CD4-positive, CD25-positive, alpha-beta regulatory T cell (primary cell): ENCODE results near the gene LCN6. TPM values are rescaled to one million over a fixed set of nuclear protein-coding genes. Genes with fewer than 3 reads are reported as not detected.
A peak's percentile ranks its signal among the peaks of the same experiment; 100 is the strongest.
"Not testable (repeated sequence)": the region's sequence is repeated elsewhere in the genome, so short reads cannot be mapped to it uniquely, and the experiment has no call there.

ENCODE experiments used
- ATAC-seq, 2 donors: fragments of 150-1000 bp; cut with Tn5 transposase; one replicate each; pipeline ENCODE4 v1.10.0; 2021; ENCODE audit warnings: low read depth in 2 of 2, moderate number of reproducible peaks in 2 of 2, moderate library complexity in 1 of 2
- DNase-seq, 3 donors: peaks; one replicate each; pipeline versions ENCODE4 v3.0.0 to v3.0.0-alpha.2; 2012 to 2022; ENCODE audit warnings: mixed read lengths in 1 of 3
- H3K27ac ChIP-seq: one replicate; pipeline ENCODE4 v1.7.0; 2013; ENCODE audit warnings: mild to moderate bottlenecking, low read length; ENCODE audit not compliant: insufficient read depth, poor library complexity, severe bottlenecking
- H3K27me3 ChIP-seq: one replicate; pipeline ENCODE4 v1.7.0; 2013; ENCODE audit warnings: low read length; ENCODE audit not compliant: control insufficient read depth, insufficient read depth
- H3K36me3 ChIP-seq: one replicate; pipeline ENCODE4 v1.7.0; 2013; ENCODE audit warnings: mild to moderate bottlenecking, low read length, moderate library complexity; ENCODE audit not compliant: control insufficient read depth, insufficient read depth
- H3K4me1 ChIP-seq: 2 replicates; pipeline ENCODE4 v1.7.0; 2013; ENCODE audit warnings: mild to moderate bottlenecking, low read length; ENCODE audit not compliant: insufficient read depth, control insufficient read depth, poor library complexity, severe bottlenecking
- H3K4me3 ChIP-seq: one replicate; pipeline ENCODE4 v1.7.0; 2013; ENCODE audit warnings: low read depth, mild to moderate bottlenecking, low read length, moderate library complexity
- H3K9me3 ChIP-seq, 2 experiments: 1 replicate in 1 of 2; 2 replicates in 1 of 2; pipeline ENCODE4 v1.7.0; 2013; ENCODE audit warnings: low read length in 2 of 2, mild to moderate bottlenecking in 1 of 2, moderate library complexity in 1 of 2; ENCODE audit not compliant: control insufficient read depth in 2 of 2
- H3K27ac Mint-ChIP-seq, 3 donors: one replicate each; pipeline ENCODE4 v1.8.0; 2020 to 2022; ENCODE audit warnings: mild to moderate bottlenecking in 3 of 3, mixed read lengths in 3 of 3, moderate library complexity in 2 of 3
- H3K27me3 Mint-ChIP-seq: one replicate; pipeline ENCODE4 v1.8.0; 2022; ENCODE audit warnings: mild to moderate bottlenecking, mixed read lengths
- H3K36me3 Mint-ChIP-seq: one replicate; pipeline ENCODE4 v1.8.0; 2020; ENCODE audit warnings: mixed read lengths
- H3K4me1 Mint-ChIP-seq, 4 donors: one replicate each; pipeline ENCODE4 v1.8.0; 2020 to 2022; ENCODE audit warnings: mixed read lengths in 4 of 4, mild to moderate bottlenecking in 1 of 4
- H3K4me3 Mint-ChIP-seq, 4 donors: one replicate each; pipeline ENCODE4 v1.8.0; 2020 to 2022; ENCODE audit warnings: mild to moderate bottlenecking in 4 of 4, mixed read lengths in 4 of 4, moderate library complexity in 3 of 4
- H3K9me3 Mint-ChIP-seq, 7 donors: one replicate each; pipeline ENCODE4 v1.8.0; 2020 to 2022; ENCODE audit warnings: mixed read lengths in 7 of 7, mild to moderate bottlenecking in 3 of 7, moderate library complexity in 2 of 7
- polyA plus RNA-seq, 4 donors: library from polyadenylated mRNA; unstranded; fragments of 300-500 nt; fragmentation: Illumina TruSeq; gene quantifications; one replicate each; pipeline ENCODE4 v1.2.3, GENCODE V29; 2021
- total RNA-seq: library from RNA; stranded (reverse); gene quantifications from one replicate; pipeline ENCODE4 v1.2.3, GENCODE V29; 2022

Gene LCN6
- total and polyA plus RNA-seq, 5 donors from 2014 or later: not detected

DNA sequence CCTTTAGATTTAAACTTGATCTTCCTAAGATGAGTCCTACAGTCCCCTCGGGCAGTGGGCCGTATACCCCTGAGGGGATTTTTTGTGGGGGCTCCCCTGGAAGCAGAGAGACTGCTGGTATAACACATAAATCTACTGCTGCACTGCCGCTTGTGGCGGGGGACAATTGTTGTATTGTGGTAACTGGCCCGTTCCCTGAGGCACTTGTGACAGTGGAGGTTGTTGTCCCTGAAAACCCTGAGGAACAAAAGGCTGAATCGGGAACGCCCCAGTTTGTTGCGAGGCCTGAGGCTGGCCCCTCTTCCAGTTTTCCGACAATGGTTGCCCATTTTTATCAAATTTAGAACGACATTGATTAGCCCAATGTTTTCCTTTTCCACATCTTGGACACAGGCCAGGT, 38.1 kb upstream of the LCN6 start:
- no peaks in the 10 kb centered on the region for H3K36me3 Mint-ChIP-seq
- Histone ChIP-seq H3K27me3 (no peaks in the 10 kb centered on the region), H3K4me3 (no peak overlapping the region), H3K4me1 (peaks cover 14% of the 10 kb centered on the region), H3K9me3 (no peaks in the 10 kb centered on the region), H3K36me3 (no peaks in the 10 kb centered on the region), H3K27ac (no peak overlapping the region)
- H3K27me3 Mint-ChIP-seq: peaks cover 19% of the 10 kb centered on the region
- H3K9me3 Mint-ChIP-seq: no peaks in the 10 kb centered on the region
- peaks cover 5 to 19% (median 10%) of the 10 kb centered on the region in 4 donors for H3K4me1 Mint-ChIP-seq
- DNase-seq (no peak), ATAC-seq (no peak)
- H3K27ac Mint-ChIP-seq: no peak overlapping the region
- no peak overlapping the region for H3K4me3 Mint-ChIP-seq

DNA sequence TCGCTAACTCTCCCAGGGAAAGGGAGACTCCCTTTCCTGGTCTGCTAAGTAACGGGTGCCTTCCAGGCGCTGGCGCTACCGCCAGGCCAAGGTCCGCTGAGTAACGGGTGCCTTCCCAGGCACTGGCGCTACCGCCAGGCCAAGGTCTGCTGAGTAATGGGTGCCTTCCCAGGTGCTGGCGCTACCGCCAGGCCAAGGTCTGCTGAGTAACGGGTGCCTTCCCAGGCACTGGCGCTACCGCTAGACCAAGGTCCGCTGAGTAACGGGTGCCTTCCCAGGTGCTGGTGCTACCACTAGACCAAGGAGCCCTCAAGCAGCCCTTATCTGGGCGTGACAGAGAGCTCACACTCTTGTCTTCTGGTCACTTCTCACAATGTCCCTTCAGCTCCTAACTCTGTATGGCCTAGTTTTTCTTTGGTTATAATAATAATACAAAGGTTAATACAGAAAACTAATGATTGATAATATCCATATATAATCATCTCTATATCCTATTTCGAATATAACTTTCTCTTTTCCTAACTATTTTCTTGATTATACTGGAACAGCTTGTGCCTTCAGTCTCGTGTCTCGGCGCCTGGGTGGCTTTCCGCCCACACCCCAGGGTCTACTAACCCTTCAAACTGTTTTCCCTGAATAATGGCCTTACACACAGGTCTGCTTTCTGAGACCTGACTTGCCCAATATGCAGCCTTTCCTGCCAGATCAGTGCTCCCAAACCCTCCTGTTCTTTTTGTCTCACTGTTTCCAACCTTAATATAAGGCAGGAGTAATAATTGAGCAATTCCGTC, 37.4 kb upstream of the LCN6 start:
- H3K36me3 ChIP-seq, DNase-seq, H3K27ac ChIP-seq, H3K4me3 ChIP-seq, H3K27ac Mint-ChIP-seq, H3K36me3 Mint-ChIP-seq, H3K9me3 Mint-ChIP-seq, ATAC-seq, H3K4me3 Mint-ChIP-seq, H3K9me3 ChIP-seq, H3K27me3 ChIP-seq: not testable (repeated sequence)
- peaks cover 5 to 14% (median 7%) of the 10 kb centered on the region in 4 donors for H3K4me1 Mint-ChIP-seq
- H3K4me1 ChIP-seq: peaks cover 12% of the 10 kb centered on the region
- H3K27me3 Mint-ChIP-seq: peaks cover 19% of the 10 kb centered on the region

DNA sequence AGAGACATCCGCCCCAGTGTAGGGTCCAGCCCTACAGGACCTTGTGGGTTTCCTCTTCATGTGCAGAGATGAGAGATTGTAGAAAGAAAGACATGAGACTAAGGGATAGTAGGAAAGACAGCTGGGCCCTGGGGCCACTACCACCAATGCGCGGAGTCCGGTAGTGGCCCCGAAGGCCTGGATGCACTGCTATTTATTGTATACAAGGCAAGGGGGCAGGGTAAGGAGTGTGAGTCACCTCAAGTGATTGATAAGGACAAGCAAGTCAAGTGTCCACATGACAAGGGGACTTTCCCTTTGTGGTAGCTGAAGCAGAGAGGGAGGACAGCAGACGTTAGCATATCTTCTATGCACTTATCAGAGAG, 36.7 kb upstream of the LCN6 start:
- Histone ChIP-seq H3K9me3 (no peaks in the 10 kb centered on the region), H3K27me3 (no peaks in the 10 kb centered on the region), H3K36me3 (no peaks in the 10 kb centered on the region), H3K4me3 (no peak overlapping the region), H3K27ac (no peak overlapping the region), H3K4me1 (peaks cover 6% of the 10 kb centered on the region)
- no peak overlapping the region for H3K4me3 Mint-ChIP-seq
- no peak overlapping the region for H3K27ac Mint-ChIP-seq
- H3K27me3 Mint-ChIP-seq: peaks cover 19% of the 10 kb centered on the region
- no peaks in the 10 kb centered on the region for H3K36me3 Mint-ChIP-seq
- no peaks in the 10 kb centered on the region for H3K9me3 Mint-ChIP-seq
- peaks cover 0 to 9% (median 6%) of the 10 kb centered on the region in 4 donors for H3K4me1 Mint-ChIP-seq
- ATAC-seq (peak in 1 of 2 donors; percentile 73), DNase-seq (peak in 2 of 3 donors; percentile 35 to 40)

DNA sequence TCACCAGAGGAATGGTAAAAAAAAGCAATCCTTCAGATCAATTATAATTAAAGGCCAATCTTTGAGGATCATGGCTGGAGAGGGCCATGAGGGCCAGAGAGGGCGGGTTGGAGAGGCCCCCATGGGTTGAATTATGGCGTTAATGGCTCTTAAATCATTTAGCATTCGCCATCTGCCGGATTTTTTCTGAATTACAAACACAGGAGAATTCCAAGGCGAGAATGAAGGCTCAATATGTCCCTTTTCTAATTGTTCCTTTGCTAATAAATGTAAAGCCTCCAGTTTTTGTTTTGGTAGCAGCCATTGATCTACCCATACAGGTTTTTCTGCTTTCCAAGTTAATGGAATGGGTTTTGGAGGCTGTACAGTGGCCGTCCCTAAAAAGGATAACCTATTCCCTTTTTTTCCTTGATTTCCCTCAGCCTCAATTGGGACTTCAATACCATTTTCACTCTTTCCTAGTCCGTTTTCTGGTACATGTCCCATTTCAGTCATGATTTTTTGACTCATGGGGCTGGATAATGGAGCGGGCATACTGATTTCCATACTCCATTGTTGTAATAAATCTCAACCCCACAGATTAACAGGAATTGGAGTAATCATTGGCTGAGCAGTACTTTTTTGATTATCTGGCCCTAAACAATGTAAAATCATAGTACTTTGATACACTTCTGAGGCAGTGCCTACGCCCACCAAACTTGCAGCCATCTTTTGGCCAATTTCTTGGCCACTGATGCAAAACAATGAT, 36.1 kb upstream of the LCN6 start:
- Mint-ChIP-seq H3K4me1 (peaks cover 0 to 9% (median 6%) of the 10 kb centered on the region in 4 donors), H3K36me3 (no peaks in the 10 kb centered on the region), H3K27me3 (peaks cover 23% of the 10 kb centered on the region), H3K9me3 (no peaks in the 10 kb centered on the region), H3K27ac (no peak overlapping the region), H3K4me3 (no peak overlapping the region)
- Histone ChIP-seq H3K4me1 (peaks cover 6% of the 10 kb centered on the region), H3K36me3 (no peaks in the 10 kb centered on the region), H3K9me3 (no peaks in the 10 kb centered on the region), H3K27me3 (no peaks in the 10 kb centered on the region), H3K4me3 (no peak overlapping the region), H3K27ac (no peak overlapping the region)
- DNase-seq (peak in 1 of 3 donors; percentile 41), ATAC-seq (no peak)

DNA sequence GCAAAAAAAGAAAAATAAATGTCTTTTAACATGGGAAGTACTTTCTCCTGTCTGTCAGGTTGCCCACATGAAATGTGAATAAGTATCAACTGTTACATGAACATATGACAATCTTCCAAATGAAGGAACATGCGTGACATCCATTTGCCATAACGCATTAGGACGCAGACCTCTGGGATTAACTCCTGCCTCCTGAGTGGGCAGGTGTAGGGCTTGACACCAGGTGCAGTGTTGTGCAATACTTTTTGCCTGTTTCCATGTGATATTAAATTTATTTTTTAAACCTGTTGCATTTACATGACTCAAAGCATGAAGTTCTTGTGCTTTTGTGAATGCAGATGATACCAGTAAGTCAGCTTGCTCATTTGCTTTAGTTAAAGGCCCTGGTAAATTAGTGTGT, 34.1 kb upstream of the LCN6 start:
- H3K4me1 Mint-ChIP-seq: peaks cover 0 to 8% (median 1%) of the 10 kb centered on the region in 4 donors
- H3K36me3 Mint-ChIP-seq: no peaks in the 10 kb centered on the region
- H3K27me3 Mint-ChIP-seq: peaks cover 32% of the 10 kb centered on the region
- H3K4me3 ChIP-seq: no peak overlapping the region
- H3K27ac Mint-ChIP-seq: no peak overlapping the region
- DNase-seq (no peak), ATAC-seq (no peak)
- no peak overlapping the region for H3K27ac ChIP-seq
- H3K36me3 ChIP-seq: no peaks in the 10 kb centered on the region
- no peak overlapping the region for H3K4me3 Mint-ChIP-seq
- H3K4me1 ChIP-seq: peaks cover 1% of the 10 kb centered on the region
- peaks cover 3% of the 10 kb centered on the region for H3K27me3 ChIP-seq
- peaks cover 0 to 2% (median 0%) of the 10 kb centered on the region in 7 donors for H3K9me3 Mint-ChIP-seq
- no peaks in the 10 kb centered on the region for H3K9me3 ChIP-seq

DNA sequence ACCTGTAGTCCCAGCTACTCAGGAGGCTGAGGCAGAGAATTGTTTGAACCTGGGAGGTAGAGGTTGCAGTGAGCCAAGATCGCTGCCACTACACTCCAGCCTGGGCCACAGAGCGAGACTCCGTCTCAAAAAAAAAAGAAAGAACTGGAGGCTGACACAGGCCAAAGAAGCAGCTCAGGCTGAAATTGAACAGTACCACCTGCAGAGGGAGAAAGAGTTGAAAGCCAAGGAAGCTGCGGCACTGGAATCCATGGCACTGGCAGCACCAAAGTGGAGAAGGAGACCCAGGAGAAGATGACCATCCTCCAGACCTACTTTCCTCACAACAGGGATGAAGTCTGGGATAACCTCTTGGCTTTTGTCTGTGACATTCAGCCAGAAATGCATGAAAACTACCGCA, 31.5 kb upstream of the LCN6 start:
- Histone ChIP-seq H3K4me3 (no peak overlapping the region), H3K9me3 (no peaks in the 10 kb centered on the region), H3K27me3 (peaks cover 3% of the 10 kb centered on the region), H3K36me3 (no peaks in the 10 kb centered on the region), H3K27ac (no peak overlapping the region), H3K4me1 (no peaks in the 10 kb centered on the region)
- no peak for ATAC-seq
- no peak overlapping the region for H3K27ac Mint-ChIP-seq
- no peak overlapping the region for H3K4me3 Mint-ChIP-seq
- peaks cover 0 to 3% (median 0%) of the 10 kb centered on the region in 7 donors for H3K9me3 Mint-ChIP-seq
- peaks cover 0 to 5% (median 0%) of the 10 kb centered on the region in 4 donors for H3K4me1 Mint-ChIP-seq
- no peak for DNase-seq
- H3K36me3 Mint-ChIP-seq: no peaks in the 10 kb centered on the region
- H3K27me3 Mint-ChIP-seq: peaks cover 25% of the 10 kb centered on the region

DNA sequence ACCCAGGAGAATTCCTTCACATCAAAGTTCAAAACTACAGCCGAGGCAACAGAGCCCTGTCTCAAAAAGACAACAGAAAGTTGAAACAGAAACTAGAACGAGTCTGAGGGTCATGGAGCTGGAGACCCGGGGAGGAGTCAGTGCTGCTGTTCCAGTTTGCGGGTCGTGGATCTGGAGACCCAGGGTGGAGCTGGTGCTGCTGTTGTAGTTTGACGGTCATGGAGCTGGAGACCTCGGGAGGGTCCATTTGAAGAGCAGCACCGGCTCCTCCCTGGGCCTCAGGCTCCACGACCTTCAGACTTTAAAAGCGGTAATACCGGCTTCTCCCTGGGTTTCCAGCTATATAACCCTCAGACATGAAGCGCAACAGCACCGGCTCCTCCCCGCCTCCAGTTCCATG, 29.0 kb upstream of the LCN6 start:
- Mint-ChIP-seq H3K27me3 (peaks cover 20% of the 10 kb centered on the region), H3K4me1 (peaks cover 0 to 3% (median 0%) of the 10 kb centered on the region in 4 donors), H3K36me3 (no peaks in the 10 kb centered on the region), H3K4me3 (no peak overlapping the region), H3K9me3 (peaks cover 0 to 3% (median 0%) of the 10 kb centered on the region in 7 donors), H3K27ac (peak overlapping the region in 1 of 3 donors; percentile 36)
- Histone ChIP-seq H3K27ac (no peak overlapping the region), H3K4me3 (no peak overlapping the region), H3K4me1 (no peaks in the 10 kb centered on the region), H3K9me3 (peaks cover 0 to 8% of the 10 kb centered on the region in 2 experiments), H3K27me3 (peaks cover 3% of the 10 kb centered on the region), H3K36me3 (no peaks in the 10 kb centered on the region)
- no peak for ATAC-seq
- no peak for DNase-seq
